Activated naive CD4-positive, alpha-beta T cell treated with anti-CD3 and anti-CD28 coated beads, Interleukin-2, amount 10 ng/mL, durations not matched to agents 7 days and 5 days (primary cell): ENCODE data around the gene FRMD5.

Source experiments
- CTCF ChIA-PET: fragments of 350-600 bp; sonication (Branson Sonifier 250); formaldehyde crosslinking; loops from one replicate; lab custom pipeline; 2021; ENCODE audit warnings: antibody characterized with exemption; lab: Charles Lee
- DNase-seq: peaks from one replicate; pipeline ENCODE4 v3.0.0-alpha.2; 2020
- H3K27ac Mint-ChIP-seq: one replicate; pipeline ENCODE4 v1.8.0; 2021; ENCODE audit warnings: mild to moderate bottlenecking, moderate library complexity, mixed read lengths
- H3K27me3 Mint-ChIP-seq: one replicate; pipeline ENCODE4 v1.8.0; 2021; ENCODE audit warnings: mild to moderate bottlenecking, mixed read lengths
- H3K36me3 Mint-ChIP-seq: one replicate; pipeline ENCODE4 v1.8.0; 2021; ENCODE audit warnings: mixed read lengths
- H3K4me1 Mint-ChIP-seq: one replicate; pipeline ENCODE4 v1.8.0; 2021; ENCODE audit warnings: mixed read lengths
- H3K4me3 Mint-ChIP-seq: one replicate; pipeline ENCODE4 v1.8.0; 2021; ENCODE audit warnings: mild to moderate bottlenecking, moderate library complexity, mixed read lengths
- H3K9me3 Mint-ChIP-seq: one replicate; pipeline ENCODE4 v1.8.0; 2021; ENCODE audit warnings: mixed read lengths

Gene FRMD5

DNA sequence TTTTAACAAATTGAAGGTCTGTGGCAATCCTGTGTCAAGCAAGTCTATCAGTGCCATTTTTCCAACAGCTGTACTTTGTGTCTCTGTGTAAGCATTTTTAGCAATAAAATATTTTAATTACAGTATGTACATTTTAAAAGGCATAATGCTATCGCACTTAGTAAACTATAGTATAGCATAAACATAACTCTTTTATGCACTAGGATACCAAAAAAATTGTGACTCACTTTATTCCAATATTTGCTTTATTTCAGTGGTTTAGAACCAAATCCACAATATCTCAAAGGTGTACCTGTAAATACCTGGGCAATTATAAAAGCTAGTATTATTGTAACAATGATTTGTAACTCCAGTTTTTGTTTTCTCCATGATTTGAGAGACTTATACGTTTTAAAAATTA is 46.5 kb downstream of the FRMD5 start:
- CTCF ChIA-PET, result no interaction called here
- H3K36me3 Mint-ChIP-seq, result no peaks in the 10 kb centered on the region
- no peak overlapping the region for H3K4me3 Mint-ChIP-seq
- no peak for DNase-seq
- no peaks in the 10 kb centered on the region for H3K9me3 Mint-ChIP-seq
- H3K27me3 Mint-ChIP-seq, result peaks cover 12% of the 10 kb centered on the region
- H3K27ac Mint-ChIP-seq, result no peak overlapping the region
- H3K4me1 Mint-ChIP-seq, result no peaks in the 10 kb centered on the region

DNA sequence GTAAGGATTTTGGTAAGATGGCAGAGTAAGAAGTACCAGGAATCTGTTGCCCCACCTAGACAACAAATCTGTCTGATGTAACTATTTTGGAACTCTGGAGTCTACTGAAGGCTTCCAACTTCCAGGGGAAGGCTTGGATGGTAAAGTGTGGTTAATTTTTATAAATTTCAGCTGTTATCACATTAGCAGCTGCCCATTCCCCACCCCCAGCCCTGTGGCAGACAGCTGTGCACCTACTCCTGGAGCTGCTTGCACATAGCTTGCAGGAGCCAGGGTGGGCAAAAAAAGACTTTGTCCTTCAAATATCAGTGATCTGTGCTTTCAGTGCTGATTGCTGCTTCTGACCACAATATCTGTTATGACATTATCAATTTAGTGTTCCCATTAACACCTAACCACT is 47.4 kb downstream of the FRMD5 start:
- H3K4me3 Mint-ChIP-seq, result no peak overlapping the region
- CTCF ChIA-PET, result interaction anchor here (0.6 kb wide), 1 partner anchor 45 kb away, joined by 3 read pairs; no protein-coding TSS in a partner anchor
- peaks cover 12% of the 10 kb centered on the region for H3K27me3 Mint-ChIP-seq
- H3K36me3 Mint-ChIP-seq, result no peaks in the 10 kb centered on the region
- no peaks in the 10 kb centered on the region for H3K9me3 Mint-ChIP-seq
- DNase-seq, result no peak
- H3K27ac Mint-ChIP-seq, result no peak overlapping the region
- H3K4me1 Mint-ChIP-seq, result no peaks in the 10 kb centered on the region

DNA sequence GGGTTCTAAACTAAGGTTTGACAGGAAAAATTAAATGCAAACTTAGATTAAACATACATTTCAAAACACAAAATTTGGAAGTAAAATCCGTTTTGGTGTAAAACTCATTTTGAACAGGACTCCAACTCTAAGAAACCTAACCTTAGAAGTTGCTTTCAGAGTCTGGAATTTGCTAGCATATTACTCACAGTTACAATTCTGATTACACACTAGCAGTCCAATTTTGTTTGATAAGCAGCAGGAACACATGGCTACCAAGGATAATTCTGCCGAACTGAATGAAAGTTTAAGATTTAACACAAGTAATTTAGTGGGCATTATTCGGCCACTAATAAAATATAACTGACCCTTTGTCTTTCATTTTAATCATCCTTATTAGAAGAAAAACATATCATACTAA is 49.6 kb downstream of the FRMD5 start:
- CTCF ChIA-PET, result no interaction called here
- Mint-ChIP-seq H3K36me3 (no peaks in the 10 kb centered on the region), H3K27ac (no peak overlapping the region), H3K9me3 (no peaks in the 10 kb centered on the region), H3K4me1 (no peaks in the 10 kb centered on the region), H3K27me3 (peaks cover 12% of the 10 kb centered on the region), H3K4me3 (no peak overlapping the region)
- no peak for DNase-seq

DNA sequence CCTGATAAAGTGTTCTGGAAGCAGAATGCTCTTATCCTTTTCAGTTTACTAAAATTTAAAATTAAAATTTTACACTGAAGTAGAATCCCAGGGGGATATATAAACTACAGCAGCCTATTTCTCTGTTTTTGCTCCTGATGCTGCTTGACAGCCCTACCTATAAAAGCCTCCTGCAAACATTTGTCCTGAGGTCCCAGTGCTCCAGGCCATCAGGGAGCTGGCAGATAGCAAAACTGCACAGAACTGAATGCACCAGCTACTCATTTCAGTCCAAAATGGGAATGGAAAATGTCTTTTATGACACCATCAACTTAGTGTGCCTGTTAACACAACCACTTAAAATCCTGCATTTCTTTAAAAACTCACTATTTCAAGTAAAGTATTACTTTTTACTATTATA is 50.1 kb downstream of the FRMD5 start:
- Mint-ChIP-seq H3K4me1 (no peaks in the 10 kb centered on the region), H3K27ac (no peak overlapping the region), H3K36me3 (no peaks in the 10 kb centered on the region), H3K9me3 (no peaks in the 10 kb centered on the region), H3K27me3 (peaks cover 12% of the 10 kb centered on the region), H3K4me3 (no peak overlapping the region)
- CTCF ChIA-PET, result no interaction called here
- no peak for DNase-seq

DNA sequence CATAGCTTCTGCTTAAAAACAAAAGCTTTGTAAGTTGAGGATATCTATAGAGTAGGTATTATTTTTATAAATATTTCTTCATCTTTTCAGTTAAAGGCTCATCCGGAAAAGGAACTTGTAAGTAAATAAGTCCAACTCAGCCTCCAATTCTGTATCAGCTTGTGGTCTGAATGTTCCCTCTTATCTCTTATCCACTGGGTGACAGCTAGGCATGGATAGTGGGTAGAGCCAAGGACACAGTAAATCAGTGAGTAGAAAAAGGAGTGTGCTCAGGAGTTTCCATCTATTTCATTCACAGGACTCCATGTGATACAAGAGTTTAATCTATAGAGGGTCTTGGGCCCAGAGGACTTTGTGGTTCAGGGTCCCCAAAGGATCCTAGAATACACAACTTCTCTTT is 50.9 kb downstream of the FRMD5 start:
- H3K27ac Mint-ChIP-seq, result no peak overlapping the region
- no peaks in the 10 kb centered on the region for H3K36me3 Mint-ChIP-seq
- no peaks in the 10 kb centered on the region for H3K4me1 Mint-ChIP-seq
- no peaks in the 10 kb centered on the region for H3K9me3 Mint-ChIP-seq
- CTCF ChIA-PET, result interaction anchor here (1.0 kb wide), 1 partner anchor 121 kb away, joined by 3 read pairs; no protein-coding TSS in a partner anchor
- no peak overlapping the region for H3K4me3 Mint-ChIP-seq
- peaks cover 12% of the 10 kb centered on the region for H3K27me3 Mint-ChIP-seq
- no peak for DNase-seq

DNA sequence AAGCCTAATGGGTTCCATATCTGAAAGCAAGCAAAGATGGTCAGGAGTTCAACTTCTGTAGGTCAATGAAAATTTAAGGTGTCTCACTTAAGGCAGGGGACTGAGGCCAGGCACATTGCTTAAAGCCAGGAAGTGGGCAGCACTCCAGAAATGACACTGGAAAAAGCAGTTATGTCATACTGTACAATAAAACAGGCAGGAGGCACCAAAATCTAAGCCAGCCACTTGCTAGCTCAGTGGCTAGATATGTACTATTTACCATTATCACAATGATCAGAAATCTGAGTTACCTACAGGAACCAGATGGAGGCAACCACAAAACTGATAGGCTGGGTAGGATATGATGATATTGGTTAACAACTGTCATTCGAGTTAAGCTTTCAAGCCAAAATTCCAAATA is 57.3 kb downstream of the FRMD5 start:
- no peaks in the 10 kb centered on the region for H3K9me3 Mint-ChIP-seq
- H3K36me3 Mint-ChIP-seq, result no peaks in the 10 kb centered on the region
- no peaks in the 10 kb centered on the region for H3K4me1 Mint-ChIP-seq
- H3K27ac Mint-ChIP-seq, result no peak overlapping the region
- no peak for DNase-seq
- no peak overlapping the region for H3K4me3 Mint-ChIP-seq
- no peaks in the 10 kb centered on the region for H3K27me3 Mint-ChIP-seq
- CTCF ChIA-PET, result no interaction called here

DNA sequence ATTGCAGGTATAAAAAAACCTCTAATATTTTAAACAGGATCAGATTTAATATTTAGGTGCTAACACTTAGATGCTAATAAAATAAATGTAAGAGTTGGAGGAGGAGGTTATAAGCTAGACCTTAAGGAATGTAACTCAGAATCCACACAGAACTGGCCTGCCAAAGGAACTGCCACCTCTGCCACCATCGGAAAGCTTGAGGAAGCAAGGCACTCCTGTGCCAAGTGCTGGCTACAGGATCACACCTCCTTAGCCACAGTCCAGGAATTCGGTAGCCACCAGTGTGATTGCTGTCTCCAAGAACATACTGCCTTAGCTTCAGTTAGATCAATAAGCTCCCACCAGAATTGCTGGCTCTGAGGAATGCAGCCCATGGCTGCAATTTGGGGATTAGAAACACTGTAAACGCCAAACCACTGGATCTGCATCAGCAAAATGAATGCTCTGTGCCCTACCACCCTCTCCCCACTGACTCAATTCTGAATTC is 58.0 kb downstream of the FRMD5 start:
- Mint-ChIP-seq H3K27me3 (no peaks in the 10 kb centered on the region), H3K9me3 (no peaks in the 10 kb centered on the region), H3K27ac (no peak overlapping the region), H3K4me3 (no peak overlapping the region), H3K4me1 (no peaks in the 10 kb centered on the region), H3K36me3 (no peaks in the 10 kb centered on the region)
- no peak for DNase-seq
- CTCF ChIA-PET, result no interaction called here

DNA sequence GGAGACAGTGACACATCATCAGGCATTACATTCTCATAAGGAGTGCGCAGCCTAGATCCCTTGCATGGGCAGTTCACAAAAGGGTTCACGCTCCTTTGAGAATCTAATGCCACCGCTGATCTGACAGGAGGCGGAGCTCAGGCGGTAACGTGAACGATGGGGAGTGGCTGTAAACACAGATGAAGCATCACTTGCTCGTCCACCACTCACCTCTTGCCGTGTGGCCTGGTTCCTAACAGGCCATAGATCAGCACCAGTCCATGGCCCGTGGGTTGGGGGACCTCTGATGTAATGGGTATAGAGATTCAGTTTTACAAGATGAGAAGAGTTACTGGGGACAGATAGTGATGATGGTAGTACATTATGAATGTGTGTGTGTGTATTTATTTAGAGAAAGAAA is 63.0 kb downstream of the FRMD5 start:
- Mint-ChIP-seq H3K9me3 (no peaks in the 10 kb centered on the region), H3K27me3 (peaks cover 12% of the 10 kb centered on the region), H3K27ac (no peak overlapping the region), H3K36me3 (no peaks in the 10 kb centered on the region), H3K4me3 (no peak overlapping the region), H3K4me1 (no peaks in the 10 kb centered on the region)
- CTCF ChIA-PET, result no interaction called here
- no peak for DNase-seq

DNA sequence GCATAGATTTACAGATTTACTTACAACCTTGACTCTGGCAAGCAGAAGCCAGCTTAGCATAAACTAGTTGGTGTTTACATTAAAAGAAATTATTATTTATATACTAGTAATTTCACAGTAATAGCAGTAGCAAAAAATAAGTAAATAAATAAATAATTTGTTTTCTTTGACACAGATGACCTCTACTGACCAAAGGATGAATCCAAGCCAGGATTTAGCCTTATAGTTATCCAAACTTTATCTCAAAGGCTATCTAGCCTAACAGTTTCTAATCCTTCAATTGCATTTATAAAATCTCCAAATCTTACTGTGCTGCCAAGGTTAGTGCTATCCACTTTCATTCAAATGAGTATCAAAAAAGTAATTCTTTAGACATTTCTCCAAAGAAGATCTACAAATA is 64.3 kb downstream of the FRMD5 start:
- H3K27me3 Mint-ChIP-seq, result peaks cover 18% of the 10 kb centered on the region
- H3K36me3 Mint-ChIP-seq, result no peaks in the 10 kb centered on the region
- H3K9me3 Mint-ChIP-seq, result no peaks in the 10 kb centered on the region
- no peak overlapping the region for H3K4me3 Mint-ChIP-seq
- DNase-seq, result no peak
- H3K4me1 Mint-ChIP-seq, result no peaks in the 10 kb centered on the region
- CTCF ChIA-PET, result no interaction called here
- no peak overlapping the region for H3K27ac Mint-ChIP-seq

DNA sequence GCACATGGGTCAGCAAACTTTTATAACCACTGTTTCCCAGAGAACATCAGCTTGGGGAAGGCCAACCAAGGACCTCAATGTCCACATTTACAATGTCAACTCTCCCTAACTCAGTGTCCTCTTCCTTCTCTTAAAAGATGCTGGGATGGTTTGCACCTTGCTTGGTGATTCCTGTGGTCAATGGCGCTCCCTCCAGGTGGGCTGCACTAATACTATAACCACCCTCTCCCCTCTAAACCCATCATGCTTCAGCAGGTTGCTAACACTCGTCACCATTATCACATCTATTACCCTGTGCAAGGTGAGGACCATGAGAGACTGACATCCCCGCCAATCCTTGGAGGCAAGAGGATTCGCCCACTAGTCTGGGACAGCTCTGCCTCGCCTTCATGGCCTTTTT is 65.2 kb downstream of the FRMD5 start:
- Mint-ChIP-seq H3K4me3 (no peak overlapping the region), H3K9me3 (no peaks in the 10 kb centered on the region), H3K4me1 (no peaks in the 10 kb centered on the region), H3K36me3 (no peaks in the 10 kb centered on the region), H3K27ac (no peak overlapping the region), H3K27me3 (peaks cover 18% of the 10 kb centered on the region)
- CTCF ChIA-PET, result no interaction called here
- DNase-seq, result no peak

DNA sequence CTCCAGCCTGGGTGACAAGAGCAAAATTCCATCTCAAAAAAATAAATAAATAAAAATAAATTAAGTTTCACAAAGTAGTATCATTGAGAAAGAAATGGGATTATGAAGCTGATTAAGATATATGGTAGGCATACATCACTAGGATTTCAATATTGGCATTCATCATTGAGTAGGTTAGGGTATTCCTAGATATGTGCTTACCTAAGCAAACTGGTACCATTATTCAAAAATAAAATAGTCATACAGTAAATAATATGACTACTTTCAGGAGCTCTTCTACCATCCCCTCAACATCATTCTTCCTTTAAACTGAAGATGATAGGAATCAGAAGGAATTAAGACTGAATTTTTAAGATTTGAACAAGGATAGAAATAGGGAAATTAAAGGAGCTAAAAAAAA is 66.6 kb downstream of the FRMD5 start:
- CTCF ChIA-PET, result no interaction called here
- H3K4me3 Mint-ChIP-seq, result no peak overlapping the region
- H3K27ac Mint-ChIP-seq, result no peak overlapping the region
- no peak for DNase-seq
- H3K4me1 Mint-ChIP-seq, result no peaks in the 10 kb centered on the region
- H3K9me3 Mint-ChIP-seq, result no peaks in the 10 kb centered on the region
- peaks cover 25% of the 10 kb centered on the region for H3K27me3 Mint-ChIP-seq
- no peaks in the 10 kb centered on the region for H3K36me3 Mint-ChIP-seq

DNA sequence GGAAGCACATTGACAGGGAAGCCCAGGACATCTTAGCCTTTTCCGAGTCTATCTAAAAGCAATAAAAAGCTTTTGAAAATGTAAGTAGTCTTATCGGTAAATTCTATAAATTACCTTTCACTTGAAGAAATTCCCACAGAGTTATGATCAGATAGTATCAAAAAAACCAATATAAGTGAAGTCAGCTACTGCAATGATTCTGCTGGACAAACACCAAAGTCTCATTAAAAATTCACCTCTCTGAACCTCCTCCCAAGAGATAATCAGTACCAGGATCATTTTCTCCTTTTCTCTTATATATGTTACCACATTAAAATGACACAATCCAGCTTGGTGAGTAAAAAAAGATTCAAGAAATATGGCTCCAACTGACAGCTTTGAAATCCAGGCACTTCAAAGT is 69.2 kb downstream of the FRMD5 start:
- Mint-ChIP-seq H3K4me3 (no peak overlapping the region), H3K9me3 (no peaks in the 10 kb centered on the region), H3K27me3 (peaks cover 25% of the 10 kb centered on the region), H3K36me3 (no peaks in the 10 kb centered on the region), H3K27ac (no peak overlapping the region), H3K4me1 (no peaks in the 10 kb centered on the region)
- DNase-seq, result no peak
- CTCF ChIA-PET, result no interaction called here

DNA sequence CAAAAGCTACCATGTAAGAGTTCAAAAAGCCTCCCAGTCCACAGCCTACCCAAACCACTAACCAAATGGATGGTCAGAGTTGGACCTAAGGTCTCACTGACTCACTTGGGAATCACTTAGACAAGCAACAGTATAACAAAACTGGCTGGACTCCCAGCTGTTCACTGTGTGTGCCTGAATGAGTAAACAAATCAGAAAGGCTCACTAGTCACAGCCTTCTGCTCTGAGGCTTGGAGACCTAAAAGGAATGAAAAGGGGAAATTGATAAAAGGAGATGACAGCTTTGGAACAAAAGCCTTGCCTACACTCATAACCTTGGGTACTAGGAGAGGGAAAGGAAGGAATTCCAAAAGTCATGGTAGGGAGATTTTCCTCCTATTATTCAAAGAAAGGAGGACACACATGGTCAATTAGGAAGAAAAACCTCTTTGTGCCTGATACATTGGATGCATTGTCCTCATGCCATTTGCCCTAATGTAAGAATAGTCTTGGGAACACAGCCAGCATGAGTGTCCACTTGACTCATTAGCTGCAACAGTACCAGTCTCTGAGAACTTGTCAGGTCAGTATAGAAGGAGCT is 92.3 kb downstream of the FRMD5 start:
- no peaks in the 10 kb centered on the region for H3K4me1 Mint-ChIP-seq
- H3K9me3 Mint-ChIP-seq, result no peaks in the 10 kb centered on the region
- CTCF ChIA-PET, result interaction anchor here (0.6 kb wide), 1 partner anchor 45 kb away, joined by 3 read pairs; no protein-coding TSS in a partner anchor
- H3K27me3 Mint-ChIP-seq, result peaks cover 20% of the 10 kb centered on the region
- no peak overlapping the region for H3K4me3 Mint-ChIP-seq
- H3K36me3 Mint-ChIP-seq, result no peaks in the 10 kb centered on the region
- H3K27ac Mint-ChIP-seq, result no peak overlapping the region
- no peak for DNase-seq

DNA sequence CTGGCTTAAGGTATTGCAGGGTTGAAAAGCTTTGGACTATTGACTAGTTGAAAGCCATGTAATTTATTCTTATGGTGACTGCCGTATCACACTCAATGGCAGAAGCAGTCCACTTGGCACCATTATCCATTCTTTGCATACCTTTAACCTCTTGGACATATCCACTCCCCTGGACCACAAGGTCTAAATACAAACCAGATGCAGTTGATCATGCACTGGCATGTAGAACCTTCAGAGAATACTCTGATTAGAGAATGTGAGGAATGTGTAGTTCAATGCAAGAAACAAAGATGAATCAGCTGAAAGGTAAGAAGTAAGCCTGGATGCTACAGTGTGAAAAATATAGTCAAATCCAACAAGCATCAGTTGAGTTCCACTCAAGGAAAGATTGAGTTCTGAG is 93.1 kb downstream of the FRMD5 start:
- Mint-ChIP-seq H3K9me3 (no peaks in the 10 kb centered on the region), H3K27me3 (peaks cover 20% of the 10 kb centered on the region), H3K27ac (no peak overlapping the region), H3K4me3 (no peak overlapping the region), H3K4me1 (no peaks in the 10 kb centered on the region), H3K36me3 (no peaks in the 10 kb centered on the region)
- no peak for DNase-seq
- CTCF ChIA-PET, result no interaction called here

DNA sequence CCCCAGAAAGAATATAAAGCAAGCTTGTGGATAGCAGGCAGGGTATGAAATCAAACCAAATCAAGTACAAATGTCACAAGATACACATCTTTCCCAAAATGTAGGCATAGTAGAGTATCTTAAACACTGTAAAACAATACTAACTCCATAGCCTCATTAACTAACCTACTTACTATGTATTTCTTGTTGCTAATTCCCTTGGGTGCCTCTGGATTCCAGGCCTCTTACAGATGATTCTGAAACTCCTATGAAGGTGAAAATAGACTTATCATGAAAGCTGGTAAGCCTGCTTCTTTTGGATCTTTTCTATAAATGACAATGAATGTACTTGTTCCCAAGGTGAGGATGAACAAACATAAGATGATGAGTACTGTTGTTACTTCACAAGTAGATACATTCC is 93.8 kb downstream of the FRMD5 start:
- Mint-ChIP-seq H3K27me3 (peaks cover 20% of the 10 kb centered on the region), H3K4me3 (no peak overlapping the region), H3K4me1 (no peaks in the 10 kb centered on the region), H3K36me3 (no peaks in the 10 kb centered on the region), H3K27ac (no peak overlapping the region), H3K9me3 (no peaks in the 10 kb centered on the region)
- no peak for DNase-seq
- CTCF ChIA-PET, result no interaction called here

DNA sequence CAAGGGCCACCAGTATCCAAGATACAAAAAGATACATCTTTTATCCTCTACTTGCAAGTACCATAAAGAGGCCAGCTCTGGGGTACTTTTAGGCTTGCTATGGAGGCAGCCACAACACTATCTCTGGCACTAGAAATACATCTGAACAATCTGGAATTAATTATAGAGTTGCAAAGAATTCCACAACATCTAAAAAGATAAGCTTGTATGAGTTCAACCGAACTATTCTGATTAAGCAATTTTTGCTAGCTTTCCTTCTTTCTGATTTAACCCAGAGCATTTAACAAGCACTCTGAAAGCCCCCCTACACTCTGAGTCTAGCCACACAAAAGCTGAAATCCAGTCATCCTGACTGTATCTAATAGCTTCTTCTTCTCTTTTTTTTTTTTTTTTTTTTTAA is 95.4 kb downstream of the FRMD5 start:
- Mint-ChIP-seq H3K4me3 (no peak overlapping the region), H3K9me3 (no peaks in the 10 kb centered on the region), H3K4me1 (no peaks in the 10 kb centered on the region), H3K36me3 (no peaks in the 10 kb centered on the region), H3K27me3 (peaks cover 20% of the 10 kb centered on the region), H3K27ac (no peak overlapping the region)
- CTCF ChIA-PET, result no interaction called here
- DNase-seq, result no peak
